IPS-18a (cell line): ENCODE data around the gene SPPL2B.
A peak's percentile ranks its signal among the peaks of the same experiment; 100 is the strongest.

Experiments used
- H3K27ac ChIP-seq: one replicate; pipeline ENCODE4 v1.5.1; 2013; ENCODE audit warnings: low read length
- H3K27me3 ChIP-seq: one replicate; pipeline ENCODE4 v1.6.1; 2013; ENCODE audit warnings: mild to moderate bottlenecking, low read length; ENCODE audit not compliant: control insufficient read depth, insufficient read depth
- H3K36me3 ChIP-seq: one replicate; pipeline ENCODE4 v1.6.1; 2013; ENCODE audit warnings: low read depth, low read length; ENCODE audit not compliant: control insufficient read depth
- H3K4me1 ChIP-seq: one replicate; pipeline ENCODE4 v1.6.1; 2013; ENCODE audit warnings: low read depth, low read length; ENCODE audit not compliant: control insufficient read depth
- H3K4me3 ChIP-seq: one replicate; pipeline ENCODE4 v1.5.1; 2013; ENCODE audit warnings: low read length
- H3K9ac ChIP-seq: one replicate; pipeline ENCODE4 v1.6.1; 2013; ENCODE audit warnings: mild to moderate bottlenecking, low read length, moderate library complexity
- H3K9me3 ChIP-seq: one replicate; pipeline ENCODE4 v1.6.1; 2013; ENCODE audit warnings: low read depth, low read length; ENCODE audit not compliant: control insufficient read depth

The SPPL2B gene

DNA sequence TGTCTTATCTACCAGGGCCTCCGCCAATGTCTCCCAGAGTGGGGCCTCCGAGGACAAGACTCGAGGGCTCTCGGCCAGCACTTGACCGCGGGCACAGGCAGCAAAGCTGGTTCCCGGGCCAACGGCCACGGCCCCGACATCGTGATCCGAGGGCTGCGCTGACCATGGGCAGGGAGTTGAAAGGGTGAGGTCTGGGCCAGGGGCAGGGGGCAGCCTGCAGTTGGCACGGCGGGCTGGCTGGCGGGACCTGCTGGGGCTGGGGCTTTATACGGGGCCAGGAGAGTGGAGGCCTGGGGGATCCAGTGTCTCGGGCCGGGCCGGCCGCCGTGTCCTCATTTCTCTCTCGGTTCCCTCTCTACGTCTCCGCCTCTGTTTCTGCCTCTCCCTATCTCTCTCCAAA is 10.7 kb upstream of the SPPL2B start:
- Histone ChIP-seq H3K4me3 (no peak overlapping the region), H3K36me3 (no peaks in the 10 kb centered on the region), H3K4me1 (no peaks in the 10 kb centered on the region), H3K9ac (no peak overlapping the region), H3K27ac (no peak overlapping the region), H3K27me3 (no peaks in the 10 kb centered on the region), H3K9me3 (no peaks in the 10 kb centered on the region)

DNA sequence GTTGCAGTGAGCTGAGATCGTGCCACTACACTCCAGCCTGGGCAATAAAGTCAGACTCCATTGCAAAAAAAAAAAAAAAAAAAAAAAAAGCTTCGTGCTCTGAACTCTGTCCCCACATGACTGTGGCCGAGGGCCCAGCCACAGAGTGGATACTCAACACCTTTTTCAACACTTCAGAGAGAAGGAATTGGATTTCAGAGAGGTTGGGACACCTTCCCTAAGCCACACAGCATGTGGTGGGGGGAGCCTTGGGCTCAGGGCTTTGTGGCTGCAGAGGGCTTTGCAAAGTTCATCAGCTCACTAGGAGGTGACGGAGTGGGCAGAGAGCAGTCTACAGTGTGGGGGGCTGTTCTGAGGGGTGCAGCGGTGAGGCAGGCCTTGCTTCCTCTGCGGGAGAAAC is 9.6 kb upstream of the SPPL2B start:
- Histone ChIP-seq H3K36me3 (peaks cover 5% of the 10 kb centered on the region), H3K4me3 (no peak overlapping the region), H3K9me3 (no peaks in the 10 kb centered on the region), H3K4me1 (no peaks in the 10 kb centered on the region), H3K27ac (no peak overlapping the region), H3K9ac (no peak overlapping the region), H3K27me3 (no peaks in the 10 kb centered on the region)

- Histone ChIP-seq H3K4me3 (no peak overlapping the region), H3K9me3 (no peaks in the 10 kb centered on the region), H3K4me1 (no peaks in the 10 kb centered on the region), H3K27ac (no peak overlapping the region), H3K36me3 (peaks cover 5% of the 10 kb centered on the region), H3K9ac (no peak overlapping the region), H3K27me3 (no peaks in the 10 kb centered on the region)
These were observed 8.9 kb upstream of the SPPL2B start for GRCh38 chr19:2319551-2319950.

- no peak overlapping the region for H3K4me3 ChIP-seq
- H3K9me3 ChIP-seq, result no peaks in the 10 kb centered on the region
- no peak overlapping the region for H3K9ac ChIP-seq
- no peak overlapping the region for H3K27ac ChIP-seq
- H3K36me3 ChIP-seq, result peaks cover 5% of the 10 kb centered on the region
- H3K27me3 ChIP-seq, result no peaks in the 10 kb centered on the region
- no peaks in the 10 kb centered on the region for H3K4me1 ChIP-seq
These were observed 8.4 kb upstream of the SPPL2B start for GRCh38 chr19:2320049-2320448.

- H3K27me3 ChIP-seq, result no peaks in the 10 kb centered on the region
- H3K4me3 ChIP-seq, result no peak overlapping the region
- H3K36me3 ChIP-seq, result peaks cover 5% of the 10 kb centered on the region
- H3K9ac ChIP-seq, result no peak overlapping the region
- H3K9me3 ChIP-seq, result no peaks in the 10 kb centered on the region
- H3K4me1 ChIP-seq, result no peaks in the 10 kb centered on the region
- no peak overlapping the region for H3K27ac ChIP-seq
These were observed 7.5 kb upstream of the SPPL2B start for GRCh38 chr19:2320939-2321338.

GRCh38 chr19:2321565-2322283 is 6.8 kb upstream of the SPPL2B start:
- Histone ChIP-seq H3K4me1 (no peaks in the 10 kb centered on the region), H3K36me3 (peaks cover 5% of the 10 kb centered on the region), H3K9me3 (no peaks in the 10 kb centered on the region), H3K27ac (no peak overlapping the region), H3K27me3 (no peaks in the 10 kb centered on the region), H3K4me3 (no peak overlapping the region), H3K9ac (no peak overlapping the region)

- Histone ChIP-seq H3K36me3 (peaks cover 5% of the 10 kb centered on the region), H3K9me3 (no peaks in the 10 kb centered on the region), H3K9ac (no peak overlapping the region), H3K4me3 (no peak overlapping the region), H3K27ac (no peak overlapping the region), H3K27me3 (no peaks in the 10 kb centered on the region), H3K4me1 (no peaks in the 10 kb centered on the region)
These were observed 4.8 kb upstream of the SPPL2B start for GRCh38 chr19:2323707-2324106.

GRCh38 chr19:2324220-2324948 is 4.1 kb upstream of the SPPL2B start:
- Histone ChIP-seq H3K4me3 (no peak overlapping the region), H3K4me1 (peaks cover 3% of the 10 kb centered on the region), H3K27ac (no peak overlapping the region), H3K9ac (no peak overlapping the region), H3K27me3 (no peaks in the 10 kb centered on the region), H3K9me3 (no peaks in the 10 kb centered on the region), H3K36me3 (peaks cover 5% of the 10 kb centered on the region)

- Histone ChIP-seq H3K27me3 (no peaks in the 10 kb centered on the region), H3K4me3 (no peak overlapping the region), H3K36me3 (peaks cover 5% of the 10 kb centered on the region), H3K4me1 (peaks cover 10% of the 10 kb centered on the region), H3K27ac (no peak overlapping the region), H3K9ac (no peak overlapping the region), H3K9me3 (no peaks in the 10 kb centered on the region)
These were observed 3.0 kb upstream of the SPPL2B start for GRCh38 chr19:2325281-2326046.

GRCh38 chr19:2326699-2327360 is 1.7 kb upstream of the SPPL2B start:
- Histone ChIP-seq H3K36me3 (peaks cover 5% of the 10 kb centered on the region), H3K4me3 (no peak overlapping the region), H3K27me3 (no peaks in the 10 kb centered on the region), H3K27ac (no peak overlapping the region), H3K9me3 (no peaks in the 10 kb centered on the region), H3K4me1 (peaks cover 21% of the 10 kb centered on the region), H3K9ac (no peak overlapping the region)

DNA sequence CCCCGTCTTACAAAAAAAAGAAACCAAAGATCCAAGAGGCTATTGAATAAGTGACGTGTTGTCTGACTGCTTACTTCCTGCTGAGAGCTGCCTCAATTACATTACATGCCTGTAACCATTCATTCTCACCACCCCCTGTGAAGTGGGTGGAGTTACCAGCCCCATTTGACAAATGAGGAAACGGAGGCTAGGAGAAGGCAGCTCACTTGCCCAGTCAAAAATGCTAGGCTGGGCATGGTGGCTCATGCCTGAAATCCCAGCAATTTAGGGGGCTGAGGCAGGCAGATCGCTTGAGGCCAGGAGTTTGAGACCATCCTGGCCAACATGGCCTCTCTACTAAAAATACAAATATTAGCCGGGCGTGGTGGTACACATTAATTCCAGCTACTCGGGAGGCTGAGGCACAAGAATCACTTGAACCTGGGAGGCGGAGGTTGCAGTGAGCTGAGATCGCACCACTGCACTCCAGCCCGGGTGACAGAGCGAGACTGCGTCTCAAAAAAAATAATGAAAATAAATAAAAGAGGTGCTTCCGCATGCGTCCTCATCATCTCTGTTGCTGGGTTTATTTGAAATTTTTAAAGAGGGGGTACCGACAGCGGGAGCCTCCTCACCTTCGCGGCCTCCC is 597 bp upstream of the SPPL2B start:
- Histone ChIP-seq H3K27me3 (no peaks in the 10 kb centered on the region), H3K36me3 (peaks cover 5% of the 10 kb centered on the region), H3K4me1 (peaks cover 21% of the 10 kb centered on the region), H3K9ac (peak overlapping the region; percentile 82), H3K27ac (peak overlapping the region; percentile 75), H3K4me3 (peak overlapping the region; percentile 94), H3K9me3 (no peaks in the 10 kb centered on the region)
